ENCODE data around the gene PLEKHH1. TPM values are rescaled to one million over a fixed set of nuclear protein-coding genes. Genes with fewer than 3 reads are reported as not detected.

The PLEKHH1 gene
- total and polyA plus RNA-seq, 4 donors, result 0.46 to 2.4 (median 0.89) TPM

GRCh38 chr14:67607646-67608045 is 74.6 kb downstream of the PLEKHH1 start:
- H3K36me3 ChIP-seq (ENCODE audit: control insufficient read depth in 4 of 4, insufficient read depth in 3 of 4, low read depth in 1 of 4, low read length in 3 of 4), result no peaks in the 10 kb centered on the region

GRCh38 chr14:67609642-67610310 is 76.7 kb downstream of the PLEKHH1 start:
- Histone ChIP-seq H3K4me3 (ENCODE audit: low read depth in 1 of 3, low read length in 3 of 3) (no peak overlapping the region), H3K9ac (ENCODE audit: low read depth in 1 of 2, low read length in 2 of 2) (no peak overlapping the region), H3K4me1 (ENCODE audit: control insufficient read depth in 4 of 4, insufficient read depth in 4 of 4, low read length in 3 of 4) (no peaks in the 10 kb centered on the region), H3K36me3 (ENCODE audit: control insufficient read depth in 4 of 4, insufficient read depth in 3 of 4, low read depth in 1 of 4, low read length in 3 of 4) (no peaks in the 10 kb centered on the region), H3K9me3 (ENCODE audit: control insufficient read depth in 4 of 4, low read length in 3 of 4) (no peaks in the 10 kb centered on the region), H3K27me3 (ENCODE audit: control insufficient read depth in 4 of 4, insufficient read depth in 4 of 4, low read length in 3 of 4) (no peaks in the 10 kb centered on the region), H3K27ac (ENCODE audit: low read depth in 1 of 2, low read length in 2 of 2) (no peak overlapping the region)
- no peak for TF ChIP-seq RXRA (IDR thresholded peaks at IDR 0.05)
- TF ChIP-seq NR2F2 (IDR thresholded peaks at IDR 0.05), result no peak
- no peak for TF ChIP-seq RAD21 (IDR thresholded peaks at IDR 0.05)
- TF ChIP-seq MAX (IDR thresholded peaks at IDR 0.05), result no peak
- no peak for TF ChIP-seq TAF1 (conservative IDR thresholded peaks at IDR 0.05)
- TF ChIP-seq YY1 (IDR thresholded peaks at IDR 0.05), result no peak
- no peak for TF ChIP-seq FOXA2 (IDR thresholded peaks at IDR 0.05)
- no peak for TF ChIP-seq GABPA (IDR thresholded peaks at IDR 0.05 in 1 of 2, conservative IDR thresholded peaks at IDR 0.05 in 1 of 2)
- TF ChIP-seq, protein P1, sequence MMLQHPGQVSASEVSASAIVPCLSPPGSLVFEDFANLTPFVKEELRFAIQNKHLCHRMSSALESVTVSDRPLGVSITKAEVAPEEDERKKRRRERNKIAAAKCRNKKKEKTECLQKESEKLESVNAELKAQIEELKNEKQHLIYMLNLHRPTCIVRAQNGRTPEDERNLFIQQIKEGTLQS (IDR thresholded peaks at IDR 0.05), result no peak
- TF ChIP-seq SP1 (IDR thresholded peaks at IDR 0.05), result no peak
- TF ChIP-seq ZBTB33 (IDR thresholded peaks at IDR 0.05), result no peak
- TF ChIP-seq EGR1 (IDR thresholded peaks at IDR 0.05; ENCODE audit: low read depth in 2 of 2), result no peak
- no peak for TF ChIP-seq FOXA1 (IDR thresholded peaks at IDR 0.05)
- TF ChIP-seq HNF4A (conservative IDR thresholded peaks at IDR 0.05), result no peak
- TF ChIP-seq, protein P2, sequence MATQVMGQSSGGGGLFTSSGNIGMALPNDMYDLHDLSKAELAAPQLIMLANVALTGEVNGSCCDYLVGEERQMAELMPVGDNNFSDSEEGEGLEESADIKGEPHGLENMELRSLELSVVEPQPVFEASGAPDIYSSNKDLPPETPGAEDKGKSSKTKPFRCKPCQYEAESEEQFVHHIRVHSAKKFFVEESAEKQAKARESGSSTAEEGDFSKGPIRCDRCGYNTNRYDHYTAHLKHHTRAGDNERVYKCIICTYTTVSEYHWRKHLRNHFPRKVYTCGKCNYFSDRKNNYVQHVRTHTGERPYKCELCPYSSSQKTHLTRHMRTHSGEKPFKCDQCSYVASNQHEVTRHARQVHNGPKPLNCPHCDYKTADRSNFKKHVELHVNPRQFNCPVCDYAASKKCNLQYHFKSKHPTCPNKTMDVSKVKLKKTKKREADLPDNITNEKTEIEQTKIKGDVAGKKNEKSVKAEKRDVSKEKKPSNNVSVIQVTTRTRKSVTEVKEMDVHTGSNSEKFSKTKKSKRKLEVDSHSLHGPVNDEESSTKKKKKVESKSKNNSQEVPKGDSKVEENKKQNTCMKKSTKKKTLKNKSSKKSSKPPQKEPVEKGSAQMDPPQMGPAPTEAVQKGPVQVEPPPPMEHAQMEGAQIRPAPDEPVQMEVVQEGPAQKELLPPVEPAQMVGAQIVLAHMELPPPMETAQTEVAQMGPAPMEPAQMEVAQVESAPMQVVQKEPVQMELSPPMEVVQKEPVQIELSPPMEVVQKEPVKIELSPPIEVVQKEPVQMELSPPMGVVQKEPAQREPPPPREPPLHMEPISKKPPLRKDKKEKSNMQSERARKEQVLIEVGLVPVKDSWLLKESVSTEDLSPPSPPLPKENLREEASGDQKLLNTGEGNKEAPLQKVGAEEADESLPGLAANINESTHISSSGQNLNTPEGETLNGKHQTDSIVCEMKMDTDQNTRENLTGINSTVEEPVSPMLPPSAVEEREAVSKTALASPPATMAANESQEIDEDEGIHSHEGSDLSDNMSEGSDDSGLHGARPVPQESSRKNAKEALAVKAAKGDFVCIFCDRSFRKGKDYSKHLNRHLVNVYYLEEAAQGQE (IDR thresholded peaks at IDR 0.05), result no peak
- TF ChIP-seq JUND (IDR thresholded peaks at IDR 0.05), result no peak
- TF ChIP-seq CTCF (IDR thresholded peaks at IDR 0.05; ENCODE audit: low read depth, low read length, missing input control), result no peak
- TF ChIP-seq HNF4G (IDR thresholded peaks at IDR 0.05), result no peak
- WGBS, result 86% methylated on average over 10 of the region's 10 CpGs
- DNase-seq (ENCODE audit: low spot score), result no peak

More at GRCh38 chr14:67607646-67608045, 74.6 kb downstream of the PLEKHH1 start:
- Histone ChIP-seq H3K27ac (ENCODE audit: low read depth in 1 of 2, low read length in 2 of 2) (no peak overlapping the region), H3K4me3 (ENCODE audit: low read depth in 1 of 3, low read length in 3 of 3) (no peak overlapping the region), H3K4me1 (ENCODE audit: control insufficient read depth in 4 of 4, insufficient read depth in 4 of 4, low read length in 3 of 4) (no peaks in the 10 kb centered on the region), H3K9ac (ENCODE audit: low read depth in 1 of 2, low read length in 2 of 2) (no peak overlapping the region), H3K9me3 (ENCODE audit: control insufficient read depth in 4 of 4, low read length in 3 of 4) (no peaks in the 10 kb centered on the region), H3K27me3 (ENCODE audit: control insufficient read depth in 4 of 4, insufficient read depth in 4 of 4, low read length in 3 of 4) (no peaks in the 10 kb centered on the region)
- DNase-seq (ENCODE audit: low spot score), result no peak
- WGBS, result 94% methylated on average over 5 of the region's 5 CpGs
- no peak for TF ChIP-seq HNF4G (IDR thresholded peaks at IDR 0.05)
- TF ChIP-seq, protein P1 (IDR thresholded peaks at IDR 0.05), result no peak

Measured in liver (tissue), 9 donors.